GM21717 (cell line): Measurements from ENCODE around the gene BLM.
"Not testable (repeated sequence)": the region's sequence is repeated elsewhere in the genome, so short reads cannot be mapped to it uniquely, and the experiment has no call there.

ENCODE experiments used
- ATAC-seq: cut with Tn5 transposase; IDR thresholded peaks from one replicate; pipeline ENCODE4 v1.9.1; 2021; ENCODE audit warnings: mild to moderate bottlenecking, moderate library complexity; ENCODE audit not compliant: unreplicated experiment

BLM gene

GRCh38 chr15:90729261-90729660, 12.1 kb downstream of the BLM start:
- ATAC-seq: no peak

DNA sequence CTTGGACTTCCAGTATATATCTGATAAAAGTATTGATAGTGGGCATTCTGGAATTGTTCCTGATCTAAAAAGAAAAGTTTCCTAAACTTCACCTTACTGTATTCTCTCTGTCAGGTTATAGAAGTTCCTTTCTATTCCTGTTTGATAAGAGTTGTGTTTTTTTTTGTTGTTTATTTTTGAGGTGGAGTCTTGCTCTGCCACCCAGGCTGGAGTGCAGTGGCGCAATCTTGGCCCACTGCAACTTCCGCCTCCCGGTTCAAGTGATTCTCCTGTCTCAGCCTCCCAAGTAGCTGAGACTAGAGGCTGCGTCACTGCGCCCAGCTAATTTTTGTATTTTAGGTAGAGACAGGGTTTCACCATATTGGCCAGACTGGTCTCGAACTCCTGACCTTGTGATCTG, 13.1 kb downstream of the BLM start:
- ATAC-seq: no peak

DNA sequence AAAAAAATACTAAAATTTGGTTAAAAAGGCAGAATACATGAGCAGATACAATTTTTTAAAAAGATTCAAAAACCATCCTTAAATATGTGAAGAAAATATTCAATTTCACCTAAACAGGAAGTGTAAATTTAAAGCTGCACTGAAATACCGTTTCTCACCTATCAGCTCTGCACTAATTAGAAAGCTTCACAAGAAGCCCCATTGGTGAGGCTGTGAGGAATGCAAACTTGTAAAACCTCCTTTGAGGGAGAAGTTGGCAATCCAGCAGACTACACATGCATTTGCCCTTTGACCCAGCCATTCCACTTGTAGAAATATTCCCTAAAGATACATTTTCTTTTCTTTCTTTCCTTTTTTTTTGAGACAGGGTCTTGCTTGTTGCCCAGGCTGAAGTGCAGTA, 18.8 kb downstream of the BLM start:
- ATAC-seq: no peak

- ATAC-seq: not testable (repeated sequence)
Observed at GRCh38 chr15:90740545-90740944, 23.4 kb downstream of the BLM start.

- ATAC-seq: no peak
Observed at GRCh38 chr15:90742087-90742486, 24.9 kb downstream of the BLM start.

- ATAC-seq: no peak
Observed at GRCh38 chr15:90743407-90743806, 26.3 kb downstream of the BLM start.

DNA sequence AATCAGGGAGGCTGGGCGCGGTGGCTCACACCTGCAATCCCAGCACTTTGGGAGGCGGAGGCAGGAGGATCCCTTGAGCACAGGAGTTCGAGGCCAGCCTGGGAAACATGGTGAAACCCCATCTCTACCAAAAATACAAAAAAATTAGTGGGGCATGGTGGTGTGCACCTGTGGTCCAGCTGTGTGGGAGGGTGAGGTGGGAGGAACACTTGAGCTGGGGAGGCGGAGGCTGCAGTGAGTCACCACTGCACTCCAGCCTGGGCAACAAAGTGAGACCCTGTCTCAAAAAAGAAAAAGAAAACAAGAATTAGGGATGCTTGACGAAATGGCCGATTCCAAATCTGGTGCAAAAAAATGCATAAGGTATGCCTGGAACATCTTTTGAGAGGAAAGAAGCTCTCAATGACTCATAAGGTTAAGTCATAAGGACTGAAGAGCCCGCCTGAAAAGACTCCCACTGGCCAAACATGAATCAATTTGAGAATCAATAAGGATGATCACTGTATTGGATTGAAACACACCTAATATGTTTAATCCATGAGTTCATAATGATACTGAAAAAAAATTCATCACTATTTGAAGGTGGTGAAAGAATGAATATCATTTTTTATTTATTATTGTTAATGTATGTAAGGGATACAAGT, 27.7 kb downstream of the BLM start:
- no peak for ATAC-seq

DNA sequence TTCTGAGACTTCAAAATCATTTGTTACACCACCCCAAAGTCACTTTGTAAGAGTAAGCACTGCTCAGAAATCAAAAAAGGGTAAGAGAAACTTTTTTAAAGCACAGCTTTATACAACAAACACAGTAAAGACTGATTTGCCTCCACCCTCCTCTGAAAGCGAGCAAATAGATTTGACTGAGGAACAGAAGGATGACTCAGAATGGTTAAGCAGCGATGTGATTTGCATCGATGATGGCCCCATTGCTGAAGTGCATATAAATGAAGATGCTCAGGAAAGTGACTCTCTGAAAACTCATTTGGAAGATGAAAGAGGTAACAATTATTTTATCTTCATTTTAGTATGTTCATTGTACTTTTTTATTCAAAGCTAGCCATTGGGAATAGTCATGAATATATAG, 32.6 kb downstream of the BLM start:
- no peak for ATAC-seq

GRCh38 chr15:90750186-90750585, 33.0 kb downstream of the BLM start:
- ATAC-seq: no peak

DNA sequence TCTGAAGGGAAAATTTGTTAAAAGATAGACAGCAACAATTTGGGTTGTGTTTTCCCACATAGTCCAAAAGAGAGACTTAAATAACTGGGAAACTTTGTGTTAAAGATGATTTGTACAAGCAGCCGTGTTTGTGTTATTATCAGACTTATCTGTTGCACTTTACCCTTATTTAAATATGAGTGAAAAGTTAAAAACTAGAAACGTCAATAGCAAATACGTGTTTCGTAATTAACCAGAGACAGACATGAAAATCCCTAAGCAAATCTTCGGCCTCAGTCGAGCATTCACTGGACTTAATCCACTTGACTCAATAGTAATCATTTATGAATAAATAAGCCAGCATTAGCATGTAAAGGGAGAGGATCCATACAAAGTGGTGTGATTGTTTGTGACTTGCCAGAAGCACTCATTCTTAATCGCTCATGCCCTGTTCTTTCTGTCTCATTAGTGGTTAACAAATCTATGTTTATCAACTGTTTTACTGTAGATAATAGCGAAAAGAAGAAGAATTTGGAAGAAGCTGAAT, 34.2 kb downstream of the BLM start:
- no peak for ATAC-seq

GRCh38 chr15:90756916-90757315, 39.8 kb downstream of the BLM start:
- ATAC-seq: no peak

- no peak for ATAC-seq
Observed at GRCh38 chr15:90757461-90757860, 40.3 kb downstream of the BLM start.

DNA sequence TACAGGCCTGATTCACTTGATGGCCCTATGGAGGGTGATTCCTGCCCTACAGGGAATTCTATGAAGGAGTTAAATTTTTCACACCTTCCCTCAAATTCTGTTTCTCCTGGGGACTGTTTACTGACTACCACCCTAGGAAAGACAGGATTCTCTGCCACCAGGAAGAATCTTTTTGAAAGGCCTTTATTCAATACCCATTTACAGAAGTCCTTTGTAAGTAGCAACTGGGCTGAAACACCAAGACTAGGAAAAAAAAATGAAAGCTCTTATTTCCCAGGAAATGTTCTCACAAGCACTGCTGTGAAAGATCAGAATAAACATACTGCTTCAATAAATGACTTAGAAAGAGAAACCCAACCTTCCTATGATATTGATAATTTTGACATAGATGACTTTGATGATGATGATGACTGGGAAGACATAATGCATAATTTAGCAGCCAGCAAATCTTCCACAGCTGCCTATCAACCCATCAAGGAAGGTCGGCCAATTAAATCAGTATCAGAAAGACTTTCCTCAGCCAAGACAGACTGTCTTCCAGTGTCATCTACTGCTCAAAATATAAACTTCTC, 43.6 kb downstream of the BLM start:
- ATAC-seq: no peak

GRCh38 chr15:90761629-90762028, 44.5 kb downstream of the BLM start:
- no peak for ATAC-seq

DNA sequence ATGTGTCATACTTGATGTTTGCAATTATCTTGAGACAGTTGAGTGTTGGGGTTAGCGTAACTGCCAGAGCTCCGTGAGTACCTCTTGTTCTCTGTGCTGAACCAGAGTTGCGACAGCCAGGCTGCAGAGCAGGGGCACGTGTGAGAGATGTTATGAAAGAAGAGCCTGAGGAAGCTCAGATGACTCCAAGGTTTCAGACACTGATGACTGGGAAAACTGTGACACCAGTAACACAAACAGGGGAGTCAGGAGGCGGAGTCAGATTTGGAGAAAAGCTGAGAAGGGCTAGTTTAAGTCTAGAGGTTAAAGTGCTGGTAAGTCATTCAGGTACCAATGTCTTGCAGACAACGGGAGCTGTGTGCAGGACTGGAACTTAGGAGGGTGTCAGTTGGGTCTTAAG, 45.0 kb downstream of the BLM start:
- ATAC-seq: no peak

- no peak for ATAC-seq
Observed at GRCh38 chr15:90763366-90764099, 46.4 kb downstream of the BLM start.

DNA sequence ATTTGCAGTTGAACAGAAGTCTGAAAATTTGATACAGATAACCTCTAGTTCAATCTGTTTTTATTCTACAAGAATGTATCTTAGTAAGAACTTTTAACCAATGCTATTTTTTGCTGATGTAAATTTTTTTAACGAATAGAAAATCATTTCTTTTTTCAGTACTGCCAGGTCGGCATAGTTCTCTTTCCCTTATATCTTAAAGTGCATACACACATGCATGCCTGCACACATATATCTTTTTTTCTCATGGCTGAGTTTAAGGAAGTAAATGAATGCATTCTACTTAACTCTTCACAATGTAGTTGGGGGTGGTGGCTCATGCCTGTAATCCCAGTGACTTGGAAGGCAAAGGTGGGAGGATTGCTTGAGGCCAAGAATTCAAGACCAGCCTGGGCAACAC, 48.4 kb downstream of the BLM start:
- ATAC-seq: no peak

DNA sequence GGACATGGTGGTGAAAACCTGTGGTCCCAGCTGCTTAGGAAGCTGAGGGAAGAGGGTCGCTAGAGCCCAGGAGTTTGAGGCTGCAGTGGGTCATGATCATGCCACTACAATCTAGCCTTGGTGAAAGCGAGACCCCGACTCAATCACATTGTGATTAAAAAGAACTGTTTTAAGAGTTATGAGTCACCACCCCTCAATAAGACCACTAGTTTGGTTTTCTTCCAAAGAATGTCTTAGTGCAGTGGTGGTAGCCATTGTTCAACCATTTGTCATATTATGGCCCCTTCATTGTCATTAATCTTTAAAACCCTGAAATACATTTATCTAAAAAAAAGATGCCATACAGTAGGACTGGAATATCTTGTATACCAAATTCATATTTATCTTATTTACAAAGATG, 48.8 kb downstream of the BLM start:
- no peak for ATAC-seq

GRCh38 chr15:90769375-90769774, 52.2 kb downstream of the BLM start:
- ATAC-seq: no peak

DNA sequence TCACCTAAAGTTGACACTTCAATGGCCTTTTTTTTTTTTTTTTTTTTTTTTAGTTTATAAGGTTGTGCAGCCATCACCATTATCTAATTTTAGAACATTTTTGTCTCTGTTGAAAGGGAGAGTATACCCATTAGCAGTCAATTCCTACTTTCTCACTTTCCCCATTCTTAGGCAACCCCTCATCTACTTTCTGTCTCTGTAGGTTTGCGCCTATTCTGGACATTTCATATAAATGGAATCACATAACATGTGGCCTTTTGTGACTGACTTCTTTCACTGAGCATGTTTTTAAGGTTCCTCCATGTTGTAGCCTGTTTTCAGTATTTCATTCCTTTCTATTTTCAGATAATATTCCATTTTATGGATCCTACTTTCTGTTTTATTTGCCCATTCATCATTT, 56.3 kb downstream of the BLM start:
- no peak for ATAC-seq

DNA sequence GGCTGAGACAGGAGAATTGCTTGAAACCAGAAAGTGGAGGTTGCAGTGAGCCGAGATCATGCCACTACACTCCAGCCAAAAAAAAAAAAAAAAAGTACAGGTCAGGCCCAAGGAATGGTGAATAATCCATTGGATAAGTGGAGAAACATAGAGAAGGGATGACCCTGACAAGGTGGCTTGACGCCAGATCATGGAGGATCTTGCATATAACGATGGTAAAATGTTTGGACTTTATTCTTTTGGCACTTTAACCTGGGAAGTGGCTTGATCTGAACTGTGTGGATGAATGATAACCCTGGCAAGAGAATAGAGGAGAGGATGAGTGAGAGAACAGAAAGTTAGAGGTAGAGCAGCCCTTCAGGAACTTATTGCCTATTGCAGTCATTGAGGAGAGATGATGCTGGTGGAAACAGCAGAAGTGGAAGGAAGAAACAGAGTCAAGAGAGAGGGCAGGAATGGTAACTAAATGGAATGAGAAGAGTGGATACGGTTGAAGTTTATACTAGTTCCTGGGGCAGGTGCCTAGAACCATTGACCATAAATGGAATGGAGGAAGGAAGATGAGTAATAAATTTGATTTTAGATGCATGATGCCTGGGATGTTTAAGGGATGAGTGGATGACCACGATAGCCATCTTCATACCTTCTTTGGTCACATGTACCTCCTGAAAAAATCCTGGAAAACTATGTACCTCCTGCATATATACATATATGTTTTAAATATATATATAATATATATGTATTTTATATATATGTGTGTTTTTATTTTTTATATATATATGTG, 57.8 kb downstream of the BLM start:
- no peak for ATAC-seq
